Endothelial cell of umbilical vein (primary cell): ENCODE results near the gene LDLRAD3. TPM values are rescaled to one million over a fixed set of nuclear protein-coding genes. Genes with fewer than 3 reads are reported as not detected.

ENCODE experiments used
- BruUV-seq: library from RNA; stranded (reverse); fragments of 400-500 nt; replicated peaks from 2 replicates; lab custom pipeline; 2021; lab: Mats Ljungman, UMichigan
- CTCF ChIA-PET: fragments of 300-600, 350-600 bp; sonication (Branson Sonifier 250); formaldehyde crosslinking; loops from one replicate; lab custom pipeline; 2021; ENCODE audit warnings: antibody characterized with exemption, inconsistent platforms; lab: Charles Lee
- POLR2A ChIA-PET: fragments of 300-600, 350-600 bp; sonication (Branson Sonifier 250); formaldehyde crosslinking; loops from one replicate; lab custom pipeline; 2021; ENCODE audit warnings: antibody characterized with exemption, inconsistent platforms; lab: Charles Lee
- DNase-seq: peaks from one replicate; pipeline ENCODE4 v3.0.0-alpha.2; 2011; ENCODE audit warnings: low read depth, low spot score
- FAIRE-seq: peaks from 2 replicates; lab custom pipeline; 2011; peaks lifted over from hg19 to GRCh38; lab: Jason Lieb, UNC
- H2AFZ ChIP-seq: 2 replicates; pipeline ENCODE4 v1.6.0; 2012; ENCODE audit warnings: low read depth, low read length, control low read depth, inconsistent platforms
- H3K27ac ChIP-seq: 2 replicates; pipeline ENCODE4 v1.5.1; 2011; ENCODE audit warnings: low read depth, mild to moderate bottlenecking, control low read depth, low read length, moderate library complexity; ENCODE audit not compliant: insufficient read depth
- H3K27me3 ChIP-seq, 2 experiments: 2 replicates each; pipeline versions ENCODE4 v1.6.0 to v1.6.1; 2011; ENCODE audit warnings: low read length in 2 of 2, mixed read lengths in 1 of 2; ENCODE audit not compliant: control insufficient read depth in 2 of 2, insufficient read depth in 2 of 2
- H3K36me3 ChIP-seq, 2 experiments: 2 replicates in 1 of 2; 3 replicates in 1 of 2; pipeline ENCODE4 v1.5.1; 2011; ENCODE audit warnings: low read length in 2 of 2, mild to moderate bottlenecking in 1 of 2, moderate library complexity in 1 of 2; ENCODE audit not compliant: control insufficient read depth in 2 of 2, insufficient read depth in 2 of 2; ENCODE audit errors: extremely low read depth in 1 of 2
- H3K4me1 ChIP-seq: 3 replicates; pipeline ENCODE4 v1.5.1; 2011; ENCODE audit warnings: mild to moderate bottlenecking, low read length; ENCODE audit not compliant: control insufficient read depth, insufficient read depth; ENCODE audit errors: extremely low read depth
- H3K4me2 ChIP-seq: 2 replicates; pipeline ENCODE4 v1.6.1; 2011; ENCODE audit warnings: low read length, control low read depth, mixed read lengths; ENCODE audit not compliant: insufficient read depth
- H3K4me3 ChIP-seq, 3 experiments: fragments of 200-600 bp in 1 of 3; sonication (generic), shearing (Covaris generic) in 1 of 3; replicated peaks in 1 of 3; 2 replicates each; pipeline ENCODE4 v1.5.1; 2011 to 2016; ENCODE audit warnings: control low read depth in 3 of 3, low read length in 3 of 3, mild to moderate bottlenecking in 2 of 3, inconsistent platforms in 1 of 3, low read depth in 1 of 3, moderate library complexity in 1 of 3; ENCODE audit not compliant: insufficient read depth in 1 of 3
- H3K79me2 ChIP-seq: 2 replicates; pipeline ENCODE4 v1.6.0; 2012; ENCODE audit warnings: low read length, inconsistent platforms; ENCODE audit not compliant: control insufficient read depth, insufficient read depth
- H3K9ac ChIP-seq: replicated peaks from 2 replicates; pipeline ENCODE3; 2011; ENCODE audit warnings: low read length, control low read depth; ENCODE audit not compliant: insufficient read depth; ENCODE audit errors: extremely low read depth
- H3K9me1 ChIP-seq: replicated peaks from 3 replicates; pipeline ENCODE4 v1.6.0; 2011; ENCODE audit warnings: mild to moderate bottlenecking, low read length; ENCODE audit not compliant: control insufficient read depth, insufficient read depth; ENCODE audit errors: extremely low read depth
- H3K9me3 ChIP-seq: replicated peaks from 2 replicates; pipeline ENCODE4 v1.5.1; 2012; ENCODE audit warnings: low read length, inconsistent platforms; ENCODE audit not compliant: control insufficient read depth, insufficient read depth
- H4K20me1 ChIP-seq: replicated peaks from 2 replicates; pipeline ENCODE3; 2011; ENCODE audit warnings: mild to moderate bottlenecking, low read length; ENCODE audit not compliant: control insufficient read depth, insufficient read depth; ENCODE audit errors: extremely low read depth
- CTCF ChIP-seq, 2 donors: IDR thresholded peaks; 1 replicate in 1 of 2; 2 replicates in 1 of 2; pipeline ENCODE4 v1.5.1; 2011; ENCODE audit warnings: low read length in 2 of 2, mild to moderate bottlenecking in 2 of 2, moderate library complexity in 2 of 2, control low read depth in 1 of 2, inconsistent platforms in 1 of 2, low read depth in 1 of 2; ENCODE audit not compliant: insufficient read depth in 1 of 2; ENCODE audit errors: extremely low read depth in 1 of 2
- EZH2 ChIP-seq: IDR thresholded peaks from 2 replicates; pipeline ENCODE4 v1.6.1; 2012; ENCODE audit warnings: borderline replicate concordance, low read depth, mild to moderate bottlenecking, moderate library complexity, low read length, inconsistent platforms; ENCODE audit not compliant: severe bottlenecking
- FOS ChIP-seq: IDR thresholded peaks from 2 replicates; pipeline ENCODE4 v1.6.1; 2011; ENCODE audit warnings: mild to moderate bottlenecking, low read length, moderate library complexity, borderline replicate concordance; ENCODE audit not compliant: insufficient read depth
- GATA2 ChIP-seq: IDR thresholded peaks from 2 replicates; pipeline ENCODE4 v1.7.0; 2011; ENCODE audit warnings: low read depth, mild to moderate bottlenecking, moderate library complexity, mixed read lengths, low read length; ENCODE audit not compliant: insufficient read length, insufficient read depth
- JUN ChIP-seq: IDR thresholded peaks from 2 replicates; pipeline ENCODE4 v1.6.1; 2011; ENCODE audit warnings: borderline replicate concordance, low read depth; ENCODE audit not compliant: insufficient read length, insufficient read depth
- MYC ChIP-seq: IDR thresholded peaks from one replicate; pipeline ENCODE4 v1.6.1; 2011; ENCODE audit warnings: mild to moderate bottlenecking, low read depth, low read length
- POLR2A ChIP-seq: IDR thresholded peaks from 2 replicates; pipeline ENCODE4 v1.6.1; 2012; ENCODE audit warnings: low read depth, mild to moderate bottlenecking, control low read depth, low read length
- POLR2AphosphoS5 ChIP-seq: IDR thresholded peaks from 2 replicates; pipeline ENCODE4 v1.6.1; 2012; ENCODE audit warnings: low read depth, mild to moderate bottlenecking, control low read depth, low read length, moderate library complexity; ENCODE audit not compliant: insufficient read depth
- dilution Hi-C: fragments of 300-500 bp; cut with MboI; formaldehyde crosslinking; loops from one replicate; pipeline ENCODE4 v1.15.0; 2019; ENCODE audit warnings: low sequenced_read_pairs; ENCODE audit not compliant: extremely low pct_ligation_motif_present
- intact Hi-C: fragments of 100-400 bp; cut with micrococcal nuclease; formaldehyde crosslinking; loops from one replicate; pipeline ENCODE4 v1.10.0; 2022
- polyA plus RNA-seq, 4 experiments: library from polyadenylated mRNA; depleted of rRNA in 3 of 4; stranded (reverse) in 3 of 4; unstranded in 1 of 4; fragments of >200 nt; gene quantifications; 2 replicates each; pipeline versions ENCODE4 v1.2.1 to v1.2.3, GENCODE V29; 2011 to 2012; ENCODE audit warnings: missing spikeins in 1 of 4
- total RNA-seq: library from RNA; stranded (reverse); gene quantifications from 2 replicates; pipeline ENCODE4 v1.2.3, GENCODE V29; 2021
- TF ChIP-seq, protein P1 (sequence below): IDR thresholded peaks from 2 replicates; pipeline ENCODE4 v1.6.1; 2011; ENCODE audit not compliant: insufficient read depth, insufficient read length

The LDLRAD3 gene
- total and polyA plus RNA-seq, 2 donors (not counting 3 experiments of a cell fraction or from before 2014, with no cell fraction given) = 17.9 to 25.1 TPM

GRCh38 chr11:36142879-36143278 is 199.0 kb downstream of the LDLRAD3 start:
- BruUV-seq = no TSS peak
- dilution Hi-C loops = no loop called here
- Histone ChIP-seq H3K9me1 (no peaks in the 10 kb centered on the region), H2AFZ (no peak overlapping the region), H3K27ac (no peak overlapping the region), H3K4me2 (no peak overlapping the region), H3K9me3 (no peaks in the 10 kb centered on the region), H3K4me3 (no peak overlapping the region), H3K79me2 (no peaks in the 10 kb centered on the region), H3K4me1 (no peaks in the 10 kb centered on the region), H3K36me3 (no peaks in the 10 kb centered on the region), H4K20me1 (no peaks in the 10 kb centered on the region), H3K9ac (no peak overlapping the region), H3K27me3 (no peaks in the 10 kb centered on the region)
- intact Hi-C loops = no loop called here
- DNase-seq = no peak
- no peak for FAIRE-seq
- TF ChIP-seq, protein P1, sequence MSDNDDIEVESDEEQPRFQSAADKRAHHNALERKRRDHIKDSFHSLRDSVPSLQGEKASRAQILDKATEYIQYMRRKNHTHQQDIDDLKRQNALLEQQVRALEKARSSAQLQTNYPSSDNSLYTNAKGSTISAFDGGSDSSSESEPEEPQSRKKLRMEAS = no peak
- TF ChIP-seq EZH2 = no peak
- TF ChIP-seq POLR2AphosphoS5 = no peak
- TF ChIP-seq POLR2A = no peak
- TF ChIP-seq CTCF (IDR thresholded peaks at IDR 0.05; ENCODE audit: extremely low read depth in 1 of 2, insufficient read depth in 1 of 2, low read depth in 1 of 2, low read length in 2 of 2) = no peak
- TF ChIP-seq GATA2 = no peak
- no peak for TF ChIP-seq JUN
- no peak for TF ChIP-seq MYC
- TF ChIP-seq FOS = no peak
- ChIA-PET POLR2A (no interaction called here), CTCF (interaction anchor here (1.4 to 3.8 kb wide), 2 partner anchors 11 to 321 kb away, joined by 4 to 13 read pairs; no protein-coding TSS in a partner anchor)
